Measurements from ENCODE around the gene GSTM5.
"Not testable (repeated sequence)": the region's sequence is repeated elsewhere in the genome, so short reads cannot be mapped to it uniquely, and the experiment has no call there.

The GSTM5 gene

GRCh38 chr1:109764561-109765482 lies 52.8 kb downstream of the GSTM5 start:
- Histone ChIP-seq H3K9me3 (ENCODE audit: insufficient read depth, low read depth, low read length) (no peaks in the 10 kb centered on the region), H3K9ac (ENCODE audit: low read depth, low read length) (no peak overlapping the region), H3K27me3 (ENCODE audit: insufficient read depth, low read length) (no peaks in the 10 kb centered on the region), H3K4me3 (ENCODE audit: low read length) (no peak overlapping the region), H3K4me1 (ENCODE audit: insufficient read depth, low read length) (no peaks in the 10 kb centered on the region), H3K36me3 (ENCODE audit: insufficient read depth, low read length) (no peaks in the 10 kb centered on the region), H3K27ac (ENCODE audit: low read depth, low read length) (no peak overlapping the region)
- 92% methylated on average over 13 of the region's 13 CpGs for WGBS

- H3K27ac ChIP-seq (ENCODE audit: low read depth, low read length): no peak overlapping the region
- 89% methylated on average over 4 of the region's 4 CpGs for WGBS
- H3K9ac ChIP-seq (ENCODE audit: low read depth, low read length): no peak overlapping the region
- no peaks in the 10 kb centered on the region for H3K36me3 ChIP-seq (ENCODE audit: insufficient read depth, low read length)
- no peaks in the 10 kb centered on the region for H3K27me3 ChIP-seq (ENCODE audit: insufficient read depth, low read length)
- H3K9me3 ChIP-seq (ENCODE audit: insufficient read depth, low read depth, low read length): no peaks in the 10 kb centered on the region
- H3K4me3 ChIP-seq (ENCODE audit: low read length): no peak overlapping the region
- H3K4me1 ChIP-seq (ENCODE audit: insufficient read depth, low read length): no peaks in the 10 kb centered on the region
Observed at GRCh38 chr1:109765483-109765815, 53.4 kb downstream of the GSTM5 start.

GRCh38 chr1:109765896-109766615 lies 54.0 kb downstream of the GSTM5 start:
- Histone ChIP-seq H3K9me3 (ENCODE audit: insufficient read depth, low read depth, low read length) (no peaks in the 10 kb centered on the region), H3K36me3 (ENCODE audit: insufficient read depth, low read length) (no peaks in the 10 kb centered on the region), H3K27ac (ENCODE audit: low read depth, low read length) (no peak overlapping the region), H3K4me1 (ENCODE audit: insufficient read depth, low read length) (no peaks in the 10 kb centered on the region), H3K27me3 (ENCODE audit: insufficient read depth, low read length) (no peaks in the 10 kb centered on the region), H3K9ac (ENCODE audit: low read depth, low read length) (no peak overlapping the region), H3K4me3 (ENCODE audit: low read length) (no peak overlapping the region)
- WGBS: 86% methylated on average over 13 of the region's 13 CpGs

- H3K9ac ChIP-seq (ENCODE audit: low read depth, low read length); H3K36me3 ChIP-seq (ENCODE audit: insufficient read depth, low read length); H3K27ac ChIP-seq (ENCODE audit: low read depth, low read length); H3K27me3 ChIP-seq (ENCODE audit: insufficient read depth, low read length); H3K4me3 ChIP-seq (ENCODE audit: low read length); H3K9me3 ChIP-seq (ENCODE audit: insufficient read depth, low read depth, low read length); H3K4me1 ChIP-seq (ENCODE audit: insufficient read depth, low read length): not testable (repeated sequence)
- WGBS: 92% methylated on average over 17 of the region's 17 CpGs
Observed at GRCh38 chr1:109766991-109767636, 55.1 kb downstream of the GSTM5 start.
